ENCODE measurements around the gene TMEM273. TPM values are rescaled to one million over a fixed set of nuclear protein-coding genes. Genes with fewer than 3 reads are reported as not detected.

Gene TMEM273
- total RNA-seq, 1 donor = not detected

GRCh38 chr10:49220031-49220430 is 31.8 kb upstream of the TMEM273 start:
- Histone ChIP-seq H2AFZ (ENCODE audit: low read length) (no peak overlapping the region), H3K9me3 (ENCODE audit: low read depth, low read length) (no peaks in the 10 kb centered on the region), H3K27ac (ENCODE audit: low read depth, low read length) (no peak overlapping the region), H3K4me3 (ENCODE audit: insufficient read depth, low read length) (no peak overlapping the region), H3K36me3 (ENCODE audit: insufficient read depth, low read length) (no peaks in the 10 kb centered on the region), H3K27me3 (ENCODE audit: insufficient read depth, low read length) (peaks cover 34% of the 10 kb centered on the region), H4K20me1 (ENCODE audit: insufficient read depth, low read length) (no peaks in the 10 kb centered on the region), H3K4me2 (ENCODE audit: insufficient read depth, low read length) (no peak overlapping the region), H3K79me2 (ENCODE audit: insufficient read depth, low read length) (no peaks in the 10 kb centered on the region), H3K4me1 (ENCODE audit: insufficient read depth, low read length) (peaks cover 6% of the 10 kb centered on the region)
- DNase-seq (ENCODE audit: insufficient read length, low spot score, missing footprints) = no peak
- no peak for TF ChIP-seq CTCF (IDR thresholded peaks at IDR 0.05; ENCODE audit: extremely low read depth, low read depth, low read length)

GRCh38 chr10:49219248-49219647 is 31.1 kb upstream of the TMEM273 start:
- DNase-seq (ENCODE audit: insufficient read length, low spot score, missing footprints) = no peak
- peaks cover 36% of the 10 kb centered on the region for H3K27me3 ChIP-seq (ENCODE audit: insufficient read depth, low read length)
- no peaks in the 10 kb centered on the region for H3K9me3 ChIP-seq (ENCODE audit: low read depth, low read length)
- peaks cover 6% of the 10 kb centered on the region for H3K4me1 ChIP-seq (ENCODE audit: insufficient read depth, low read length)
- no peak for TF ChIP-seq CTCF (IDR thresholded peaks at IDR 0.05; ENCODE audit: extremely low read depth, low read depth, low read length)
- H3K36me3 ChIP-seq (ENCODE audit: insufficient read depth, low read length) = no peaks in the 10 kb centered on the region
- no peak overlapping the region for H3K4me2 ChIP-seq (ENCODE audit: insufficient read depth, low read length)
- no peak overlapping the region for H3K4me3 ChIP-seq (ENCODE audit: insufficient read depth, low read length)
- H4K20me1 ChIP-seq (ENCODE audit: insufficient read depth, low read length) = no peaks in the 10 kb centered on the region
- H2AFZ ChIP-seq (ENCODE audit: low read length) = no peak overlapping the region
- H3K79me2 ChIP-seq (ENCODE audit: insufficient read depth, low read length) = no peaks in the 10 kb centered on the region
- no peak overlapping the region for H3K27ac ChIP-seq (ENCODE audit: low read depth, low read length)

GRCh38 chr10:49218480-49218879 is 30.3 kb upstream of the TMEM273 start:
- H3K79me2 ChIP-seq (ENCODE audit: insufficient read depth, low read length) = no peaks in the 10 kb centered on the region
- no peaks in the 10 kb centered on the region for H3K9me3 ChIP-seq (ENCODE audit: low read depth, low read length)
- H2AFZ ChIP-seq (ENCODE audit: low read length) = no peak overlapping the region
- TF ChIP-seq CTCF (IDR thresholded peaks at IDR 0.05; ENCODE audit: extremely low read depth, low read depth, low read length) = no peak
- H3K4me2 ChIP-seq (ENCODE audit: insufficient read depth, low read length) = no peak overlapping the region
- H3K4me1 ChIP-seq (ENCODE audit: insufficient read depth, low read length) = peaks cover 6% of the 10 kb centered on the region
- H3K36me3 ChIP-seq (ENCODE audit: insufficient read depth, low read length) = no peaks in the 10 kb centered on the region
- no peak overlapping the region for H3K4me3 ChIP-seq (ENCODE audit: insufficient read depth, low read length)
- no peak overlapping the region for H3K27ac ChIP-seq (ENCODE audit: low read depth, low read length)
- DNase-seq (ENCODE audit: insufficient read length, low spot score, missing footprints) = no peak
- H3K27me3 ChIP-seq (ENCODE audit: insufficient read depth, low read length) = peaks cover 36% of the 10 kb centered on the region
- no peaks in the 10 kb centered on the region for H4K20me1 ChIP-seq (ENCODE audit: insufficient read depth, low read length)

GRCh38 chr10:49217645-49218044 is 29.5 kb upstream of the TMEM273 start:
- H3K27ac ChIP-seq (ENCODE audit: low read depth, low read length) = no peak overlapping the region
- H3K79me2 ChIP-seq (ENCODE audit: insufficient read depth, low read length) = no peaks in the 10 kb centered on the region
- no peak for TF ChIP-seq CTCF (IDR thresholded peaks at IDR 0.05; ENCODE audit: extremely low read depth, low read depth, low read length)
- H3K4me1 ChIP-seq (ENCODE audit: insufficient read depth, low read length) = peaks cover 6% of the 10 kb centered on the region
- H3K36me3 ChIP-seq (ENCODE audit: insufficient read depth, low read length) = no peaks in the 10 kb centered on the region
- peaks cover 38% of the 10 kb centered on the region for H3K27me3 ChIP-seq (ENCODE audit: insufficient read depth, low read length)
- no peaks in the 10 kb centered on the region for H4K20me1 ChIP-seq (ENCODE audit: insufficient read depth, low read length)
- no peak for DNase-seq (ENCODE audit: insufficient read length, low spot score, missing footprints)
- no peak overlapping the region for H3K4me2 ChIP-seq (ENCODE audit: insufficient read depth, low read length)
- H3K4me3 ChIP-seq (ENCODE audit: insufficient read depth, low read length) = no peak overlapping the region
- H2AFZ ChIP-seq (ENCODE audit: low read length) = no peak overlapping the region
- H3K9me3 ChIP-seq (ENCODE audit: low read depth, low read length) = no peaks in the 10 kb centered on the region
